K562 (cell line): ENCODE results near the gene EPSTI1. TPM values are rescaled to one million over a fixed set of nuclear protein-coding genes. Genes with fewer than 3 reads are reported as not detected.

Source experiments
- ATAC-seq: fragments of 200-7000 bp; cut with Tn5 transposase; 3 replicates; pipeline ENCODE4 v1.9.1; 2020; ENCODE audit warnings: moderate library complexity
- BruUV-seq: library from RNA; stranded (reverse); fragments of 400-500 nt; replicated peaks from 2 replicates; lab custom pipeline; 2021; lab: Mats Ljungman, UMichigan
- CTCF ChIA-PET: fragments of 300-600 bp; formaldehyde crosslinking; extraction: SDS; loops from one replicate; lab custom pipeline; 2021; ENCODE audit warnings: low intra/inter-chr PET ratio; lab: Yijun Ruan, JAX
- POLR2A ChIA-PET: fragments of 300-600, 350-650 bp; sonication (Branson Sonifier 250); formaldehyde crosslinking; extraction: SDS; loops from one replicate; lab custom pipeline; 2021; ENCODE audit warnings: antibody characterized with exemption, inconsistent platforms; lab: Yijun Ruan, JAX
- DNase-seq, 4 experiments: peaks; one replicate each; pipeline versions ENCODE4 v3.0.0 to v3.0.0-alpha.2; 2011 to 2018; ENCODE audit warnings: low spot score in 3 of 4, mixed read lengths in 3 of 4; ENCODE audit errors: extremely low read depth in 1 of 4
- FAIRE-seq: peaks from 2 replicates; lab custom pipeline; 2011; peaks lifted over from hg19 to GRCh38; lab: Jason Lieb, UNC
- H2AFZ ChIP-seq: 2 replicates; pipeline ENCODE4 v1.6.0; 2011; ENCODE audit warnings: low read depth, low read length, control low read depth, inconsistent platforms
- H3K27ac ChIP-seq: fragments of 200-600 bp; 3 replicates; pipeline ENCODE4 v1.8.0; 2011; ENCODE audit warnings: low read depth, mild to moderate bottlenecking, control low read depth, inconsistent platforms, low read length, moderate library complexity, mixed read lengths; ENCODE audit errors: extremely low read depth
- H3K27me3 ChIP-seq, 2 experiments: fragments of 300-600 bp in 1 of 2; 2 replicates in 1 of 2; 3 replicates in 1 of 2; pipeline versions ENCODE4 v1.6.0 to v1.8.0; 2011; ENCODE audit warnings: inconsistent platforms in 2 of 2, low read length in 2 of 2, mild to moderate bottlenecking in 1 of 2, mixed read lengths in 1 of 2, moderate library complexity in 1 of 2; ENCODE audit not compliant: control insufficient read depth in 2 of 2, insufficient read depth in 2 of 2
- H3K36me3 ChIP-seq: fragments of 300-600 bp; 3 replicates; pipeline ENCODE4 v1.8.0; 2011; ENCODE audit warnings: mild to moderate bottlenecking, low read length, inconsistent platforms; ENCODE audit not compliant: control insufficient read depth, insufficient read depth
- H3K4me1 ChIP-seq, 2 experiments: fragments of 200-600 bp in 1 of 2; replicated peaks in 1 of 2; 2 replicates in 1 of 2; 3 replicates in 1 of 2; pipeline versions ENCODE4 v1.5.1 to v1.8.0; 2011; ENCODE audit warnings: inconsistent platforms in 2 of 2, low read length in 2 of 2, mild to moderate bottlenecking in 1 of 2, mixed read lengths in 1 of 2, moderate library complexity in 1 of 2; ENCODE audit not compliant: control insufficient read depth in 2 of 2, insufficient read depth in 2 of 2
- H3K4me2 ChIP-seq: 2 replicates; pipeline ENCODE4 v1.6.1; 2011; ENCODE audit warnings: low read length, control low read depth, inconsistent platforms, mixed read lengths; ENCODE audit not compliant: insufficient read depth
- H3K4me3 ChIP-seq: fragments of 200-600 bp; sonication (generic), shearing (Covaris generic); 2 replicates; pipeline ENCODE4 v1.5.1; 2016; ENCODE audit warnings: control low read depth, inconsistent platforms
- H3K79me2 ChIP-seq: fragments of 200-600 bp; 3 replicates; pipeline ENCODE4 v1.8.0; 2011; ENCODE audit warnings: low read length, inconsistent platforms; ENCODE audit not compliant: control insufficient read depth, insufficient read depth
- H3K9ac ChIP-seq, 2 experiments: 2 replicates each; pipeline versions ENCODE4 v1.6.0 to v1.6.1; 2011; ENCODE audit warnings: low read depth in 2 of 2, low read length in 2 of 2, control low read depth in 1 of 2, inconsistent platforms in 1 of 2, mild to moderate bottlenecking in 1 of 2, mixed read lengths in 1 of 2; ENCODE audit not compliant: insufficient read depth in 1 of 2
- H3K9me1 ChIP-seq: one replicate; pipeline ENCODE4 v1.6.0; 2011; ENCODE audit warnings: inconsistent platforms, mild to moderate bottlenecking, low read length, moderate library complexity; ENCODE audit not compliant: control insufficient read depth, insufficient read depth
- H3K9me3 ChIP-seq: replicated peaks from 2 replicates; pipeline ENCODE4 v1.5.1; 2011; ENCODE audit warnings: low read depth, low read length, inconsistent platforms; ENCODE audit not compliant: control insufficient read depth, insufficient read depth
- H4K20me1 ChIP-seq: replicated peaks from 2 replicates; pipeline ENCODE4 v1.6.1; 2011; ENCODE audit warnings: low read length, inconsistent platforms, mixed read lengths; ENCODE audit not compliant: control insufficient read depth, insufficient read depth
- BACH1 ChIP-seq: fragments of 200-800 bp; sonication (Bioruptor generic); IDR thresholded peaks from 2 replicates; pipeline ENCODE4 v1.6.1; 2016; ENCODE audit warnings: missing genetic modification characterization, missing compliant biosample characterization
- DPF2 ChIP-seq: fragments of 450-650 bp; IDR thresholded peaks from 2 replicates; pipeline ENCODE4 v1.6.1; 2016
- NR4A1 ChIP-seq, 2 experiments: fragments of 250-450 bp in 1 of 2; fragments of 450-650 bp in 1 of 2; sonication (Bioruptor Pico) in 1 of 2; IDR thresholded peaks; 2 replicates each; pipeline versions ENCODE4 v1.4.0 to v1.6.1; 2016 to 2020; ENCODE audit warnings: mild to moderate bottlenecking in 2 of 2, missing compliant biosample characterization in 1 of 2, missing genetic modification characterization in 1 of 2, moderate library complexity in 1 of 2
- SAFB2 ChIP-seq: fragments of 200-400 bp; formaldehyde crosslinking; IDR thresholded peaks from 2 replicates; pipeline ENCODE4 v1.6.1; 2018; ENCODE audit warnings: borderline replicate concordance, low read length, low read depth, moderate library complexity; ENCODE audit not compliant: severe bottlenecking
- TAL1 ChIP-seq: fragments of 450-650 bp; IDR thresholded peaks from 2 replicates; pipeline ENCODE4 v1.6.1; 2016; ENCODE audit warnings: mild to moderate bottlenecking
- TCF7L2 ChIP-seq: fragments of 150-350 bp; IDR thresholded peaks from 2 replicates; pipeline ENCODE4 v1.6.1; 2016; ENCODE audit warnings: low read depth, mild to moderate bottlenecking, low read length, moderate library complexity
- ZBED1 ChIP-seq: IDR thresholded peaks from 2 replicates; pipeline ENCODE4 v1.6.1; 2014
- ZFX ChIP-seq: sonication (generic); formaldehyde crosslinking; IDR thresholded peaks from 2 replicates; pipeline ENCODE4 v1.8.0; 2022; ENCODE audit warnings: mild to moderate bottlenecking, missing genetic modification reagents, moderate library complexity
- ZNF551 ChIP-seq: fragments of 250-450 bp; sonication (Bioruptor Pico); IDR thresholded peaks from 2 replicates; pipeline ENCODE4 v1.5.0; 2021; ENCODE audit warnings: mild to moderate bottlenecking, moderate library complexity
- ZNF668 ChIP-seq: fragments of 250-450 bp; sonication (Bioruptor Pico); IDR thresholded peaks from 2 replicates; pipeline ENCODE4 v1.8.0; 2022; ENCODE audit warnings: mild to moderate bottlenecking, inconsistent platforms
- ZNF778 ChIP-seq: fragments of 450-650 bp; formaldehyde crosslinking; IDR thresholded peaks from 2 replicates; pipeline ENCODE4 v1.4.0; 2020; ENCODE audit warnings: mild to moderate bottlenecking, moderate library complexity
- WGBS: fragments of 100-300 bp; shearing (Covaris generic); methylation state at CpG from one replicate; pipeline ENCODE4 v1.1.6; 2016; ENCODE audit warnings: low coverage, mixed read lengths; ENCODE audit not compliant: insufficient coverage; ENCODE audit errors: missing lambda C conversion rate; 5-methylcytosine and 5-hydroxymethylcytosine counted together
- in situ Hi-C: fragments of 300-500 bp; cut with MboI; formaldehyde crosslinking; loops from 4 replicates; pipeline ENCODE4 v1.15.0; 2018; ENCODE audit warnings: inconsistent platforms, mixed read lengths
- intact Hi-C: fragments of 100-400 bp; cut with micrococcal nuclease; formaldehyde crosslinking; loops from 2 replicates; pipeline ENCODE4 v1.14.2; 2022
- polyA plus RNA-seq, 8 experiments: library from polyadenylated mRNA; depleted of rRNA in 4 of 8; stranded (reverse) in 5 of 8; unstranded in 3 of 8; fragments of >200 nt; fragmentation: Nextera tagmentation in 2 of 8; fragmentation: Illumina TruSeq in 1 of 8; extraction: Ambion mirVana in 2 of 8; extraction: Trizol in 1 of 8; gene quantifications; 2 replicates each; pipeline versions ENCODE4 v1.2.1 to v1.2.3, GENCODE V29; 2011 to 2014; ENCODE audit warnings: inconsistent platforms in 1 of 8, missing spikeins in 1 of 8
- total RNA-seq, 7 experiments: library from RNA; depleted of rRNA in 6 of 7; stranded (reverse); fragments of >200 nt in 6 of 7; fragmentation: Illumina TruSeq in 2 of 7; extraction: Trizol in 2 of 7; gene quantifications; 2 replicates each; pipeline versions ENCODE4 v1.2.1 to v1.2.3, GENCODE V29; 2011 to 2021; ENCODE audit warnings: low replicate concordance in 1 of 7
- TF ChIP-seq, protein P1 (sequence below): fragments of 450-650 bp; formaldehyde crosslinking; IDR thresholded peaks from 2 replicates; pipeline ENCODE4 v1.4.0; 2020; ENCODE audit warnings: mild to moderate bottlenecking, moderate library complexity

Gene EPSTI1
- total and polyA plus RNA-seq, 9 of the 15 experiments (the other 6 are each of a cell fraction or from before 2014, with no cell fraction given): 0.18 to 1.0 TPM; not detected in 7

DNA sequence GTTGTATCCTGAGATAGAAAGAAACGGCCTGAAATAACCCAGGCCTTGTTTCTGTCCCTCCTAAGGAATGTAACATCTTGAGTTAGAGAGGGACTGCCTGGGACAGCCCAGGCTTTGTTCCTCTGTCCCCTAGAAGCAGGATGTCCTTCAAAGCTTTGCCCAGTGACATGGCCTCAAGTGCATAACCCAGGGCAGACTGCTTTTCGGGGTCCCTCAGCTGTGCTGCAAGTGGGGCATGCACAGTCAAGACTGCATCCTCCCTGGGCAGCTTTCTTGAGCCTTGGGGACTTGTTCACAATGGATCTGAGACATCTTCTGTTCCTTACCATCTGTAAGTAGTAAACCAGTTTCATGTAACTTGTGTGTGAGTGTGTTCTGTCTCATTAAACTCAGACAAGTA lies 7.5 kb upstream of the EPSTI1 start:
- no TSS peak for BruUV-seq
- no peak for DNase-seq

GRCh38 chr13:42997381-42997780 lies 5.3 kb upstream of the EPSTI1 start:
- H3K9me3 ChIP-seq: no peaks in the 10 kb centered on the region
- no peak overlapping the region for H3K4me3 ChIP-seq
- ChIA-PET POLR2A (no interaction called here), CTCF (no interaction called here)
- H3K4me1 ChIP-seq: no peaks in the 10 kb centered on the region; a peak in 1 of 5 replicates
- H3K27ac ChIP-seq: no peak overlapping the region
- TF ChIP-seq ZNF551 (CRISPR knock-in tag) (no peak), DPF2 (no peak), ZNF778 (CRISPR knock-in tag) (no peak), ZBED1 (no peak), SAFB2 (no peak), TAL1 (no peak), BACH1 (tag) (no peak), ZNF668 (CRISPR knock-in tag) (no peak), TCF7L2 (no peak), ZFX (CRISPR knock-in tag) (no peak)
- TF ChIP-seq, protein P1, sequence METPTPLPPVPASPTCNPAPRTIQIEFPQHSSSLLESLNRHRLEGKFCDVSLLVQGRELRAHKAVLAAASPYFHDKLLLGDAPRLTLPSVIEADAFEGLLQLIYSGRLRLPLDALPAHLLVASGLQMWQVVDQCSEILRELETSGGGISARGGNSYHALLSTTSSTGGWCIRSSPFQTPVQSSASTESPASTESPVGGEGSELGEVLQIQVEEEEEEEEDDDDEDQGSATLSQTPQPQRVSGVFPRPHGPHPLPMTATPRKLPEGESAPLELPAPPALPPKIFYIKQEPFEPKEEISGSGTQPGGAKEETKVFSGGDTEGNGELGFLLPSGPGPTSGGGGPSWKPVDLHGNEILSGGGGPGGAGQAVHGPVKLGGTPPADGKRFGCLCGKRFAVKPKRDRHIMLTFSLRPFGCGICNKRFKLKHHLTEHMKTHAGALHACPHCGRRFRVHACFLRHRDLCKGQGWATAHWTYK: no peak
- H3K4me2 ChIP-seq: no peak overlapping the region
- H2AFZ ChIP-seq: no peak overlapping the region
- no peak for ATAC-seq
- in situ Hi-C loops: no loop called here
- no peaks in the 10 kb centered on the region for H3K9me1 ChIP-seq
- H3K36me3 ChIP-seq: no peaks in the 10 kb centered on the region
- intact Hi-C loops: no loop called here
- BruUV-seq: no TSS peak
- no peak for DNase-seq
- H4K20me1 ChIP-seq: no peaks in the 10 kb centered on the region
- WGBS: 0% methylated on average over 2 of the region's 2 CpGs
- peaks cover 0 to 1% of the 10 kb centered on the region in 2 experiments; a peak in 2 of 5 replicates for H3K27me3 ChIP-seq
- no peak overlapping the region for H3K9ac ChIP-seq
- H3K79me2 ChIP-seq: no peaks in the 10 kb centered on the region
- FAIRE-seq: no peak

More for the DNA sequence above, 7.5 kb upstream of the EPSTI1 start:
- no peak overlapping the region for H3K4me3 ChIP-seq
- no peaks in the 10 kb centered on the region for H3K4me1 ChIP-seq
- intact Hi-C loops (no loop called here), in situ Hi-C loops (no loop called here)
- ChIA-PET POLR2A (no interaction called here), CTCF (no interaction called here)
- H2AFZ ChIP-seq: no peak overlapping the region
- FAIRE-seq (no peak), ATAC-seq (no peak)
- H3K79me2 ChIP-seq: no peaks in the 10 kb centered on the region
- H3K9ac ChIP-seq: no peak overlapping the region
- no peaks in the 10 kb centered on the region for H3K9me1 ChIP-seq
- no peaks in the 10 kb centered on the region for H4K20me1 ChIP-seq
- TF ChIP-seq NR4A1 (CRISPR knock-in tag; IDR thresholded peaks at IDR 0.05): no peak
- no peak for TF ChIP-seq NR4A1 (tag; IDR thresholded peaks at IDR 0.05)
- H3K9me3 ChIP-seq: no peaks in the 10 kb centered on the region
- no peak overlapping the region for H3K27ac ChIP-seq
- H3K36me3 ChIP-seq: no peaks in the 10 kb centered on the region
- WGBS: 8% methylated on average over 2 of the region's 2 CpGs
- no peaks in the 10 kb centered on the region; a peak in 1 of 5 replicates for H3K27me3 ChIP-seq
- no peak overlapping the region for H3K4me2 ChIP-seq
